K562 (cell line): ENCODE data around the gene CTTNBP2NL. TPM values are rescaled to one million over a fixed set of nuclear protein-coding genes. Genes with fewer than 3 reads are reported as not detected.

Experiments
- ATAC-seq: fragments of 200-7000 bp; cut with Tn5 transposase; 3 replicates; pipeline ENCODE4 v1.9.1; 2020; ENCODE audit warnings: moderate library complexity
- BruUV-seq: library from RNA; stranded (reverse); fragments of 400-500 nt; replicated peaks from 2 replicates; lab custom pipeline; 2021; lab: Mats Ljungman, UMichigan
- CTCF ChIA-PET: fragments of 300-600 bp; formaldehyde crosslinking; extraction: SDS; loops from one replicate; lab custom pipeline; 2021; ENCODE audit warnings: low intra/inter-chr PET ratio; lab: Yijun Ruan, JAX
- POLR2A ChIA-PET: fragments of 300-600, 350-650 bp; sonication (Branson Sonifier 250); formaldehyde crosslinking; extraction: SDS; loops from one replicate; lab custom pipeline; 2021; ENCODE audit warnings: antibody characterized with exemption, inconsistent platforms; lab: Yijun Ruan, JAX
- DNase-seq, 4 experiments: peaks; one replicate each; pipeline versions ENCODE4 v3.0.0 to v3.0.0-alpha.2; 2011 to 2018; ENCODE audit warnings: low spot score in 3 of 4, mixed read lengths in 3 of 4; ENCODE audit errors: extremely low read depth in 1 of 4
- FAIRE-seq: peaks from 2 replicates; lab custom pipeline; 2011; peaks lifted over from hg19 to GRCh38; lab: Jason Lieb, UNC
- H2AFZ ChIP-seq: 2 replicates; pipeline ENCODE4 v1.6.0; 2011; ENCODE audit warnings: low read depth, low read length, control low read depth, inconsistent platforms
- H3K27ac ChIP-seq: fragments of 200-600 bp; 3 replicates; pipeline ENCODE4 v1.8.0; 2011; ENCODE audit warnings: low read depth, mild to moderate bottlenecking, control low read depth, inconsistent platforms, low read length, moderate library complexity, mixed read lengths; ENCODE audit errors: extremely low read depth
- H3K27me3 ChIP-seq, 2 experiments: fragments of 300-600 bp in 1 of 2; 2 replicates in 1 of 2; 3 replicates in 1 of 2; pipeline versions ENCODE4 v1.6.0 to v1.8.0; 2011; ENCODE audit warnings: inconsistent platforms in 2 of 2, low read length in 2 of 2, mild to moderate bottlenecking in 1 of 2, mixed read lengths in 1 of 2, moderate library complexity in 1 of 2; ENCODE audit not compliant: control insufficient read depth in 2 of 2, insufficient read depth in 2 of 2
- H3K36me3 ChIP-seq: fragments of 300-600 bp; 3 replicates; pipeline ENCODE4 v1.8.0; 2011; ENCODE audit warnings: mild to moderate bottlenecking, low read length, inconsistent platforms; ENCODE audit not compliant: control insufficient read depth, insufficient read depth
- H3K4me1 ChIP-seq, 2 experiments: fragments of 200-600 bp in 1 of 2; replicated peaks in 1 of 2; 2 replicates in 1 of 2; 3 replicates in 1 of 2; pipeline versions ENCODE4 v1.5.1 to v1.8.0; 2011; ENCODE audit warnings: inconsistent platforms in 2 of 2, low read length in 2 of 2, mild to moderate bottlenecking in 1 of 2, mixed read lengths in 1 of 2, moderate library complexity in 1 of 2; ENCODE audit not compliant: control insufficient read depth in 2 of 2, insufficient read depth in 2 of 2
- H3K4me2 ChIP-seq: 2 replicates; pipeline ENCODE4 v1.6.1; 2011; ENCODE audit warnings: low read length, control low read depth, inconsistent platforms, mixed read lengths; ENCODE audit not compliant: insufficient read depth
- H3K4me3 ChIP-seq: fragments of 200-600 bp; sonication (generic), shearing (Covaris generic); 2 replicates; pipeline ENCODE4 v1.5.1; 2016; ENCODE audit warnings: control low read depth, inconsistent platforms
- H3K79me2 ChIP-seq: fragments of 200-600 bp; 3 replicates; pipeline ENCODE4 v1.8.0; 2011; ENCODE audit warnings: low read length, inconsistent platforms; ENCODE audit not compliant: control insufficient read depth, insufficient read depth
- H3K9ac ChIP-seq, 2 experiments: 2 replicates each; pipeline versions ENCODE4 v1.6.0 to v1.6.1; 2011; ENCODE audit warnings: low read depth in 2 of 2, low read length in 2 of 2, control low read depth in 1 of 2, inconsistent platforms in 1 of 2, mild to moderate bottlenecking in 1 of 2, mixed read lengths in 1 of 2; ENCODE audit not compliant: insufficient read depth in 1 of 2
- H3K9me1 ChIP-seq: one replicate; pipeline ENCODE4 v1.6.0; 2011; ENCODE audit warnings: inconsistent platforms, mild to moderate bottlenecking, low read length, moderate library complexity; ENCODE audit not compliant: control insufficient read depth, insufficient read depth
- H3K9me3 ChIP-seq: replicated peaks from 2 replicates; pipeline ENCODE4 v1.5.1; 2011; ENCODE audit warnings: low read depth, low read length, inconsistent platforms; ENCODE audit not compliant: control insufficient read depth, insufficient read depth
- H4K20me1 ChIP-seq: replicated peaks from 2 replicates; pipeline ENCODE4 v1.6.1; 2011; ENCODE audit warnings: low read length, inconsistent platforms, mixed read lengths; ENCODE audit not compliant: control insufficient read depth, insufficient read depth
- HMG20A ChIP-seq: fragments of 450-650 bp; formaldehyde crosslinking; conservative IDR thresholded peaks from 2 replicates; pipeline ENCODE4 v1.4.0; 2020; ENCODE audit warnings: mild to moderate bottlenecking, mixed read lengths
- NEUROD1 ChIP-seq: fragments of 150-350 bp; IDR thresholded peaks from 2 replicates; pipeline ENCODE4 v1.6.1; 2014; ENCODE audit warnings: borderline replicate concordance, low read length, low read depth; ENCODE audit not compliant: partially characterized antibody
- RBM34 ChIP-seq: fragments of 200-400 bp; formaldehyde crosslinking; IDR thresholded peaks from 2 replicates; pipeline ENCODE4 v1.6.1; 2018; ENCODE audit warnings: low read length, borderline replicate concordance; ENCODE audit not compliant: insufficient read depth
- ZNF764 ChIP-seq: fragments of 250-450 bp; sonication (Bioruptor Pico); IDR thresholded peaks from 2 replicates; pipeline ENCODE4 v1.4.0; 2020; ENCODE audit warnings: low read depth, mild to moderate bottlenecking, moderate library complexity
- in situ Hi-C: fragments of 300-500 bp; cut with MboI; formaldehyde crosslinking; loops from 4 replicates; pipeline ENCODE4 v1.15.0; 2018; ENCODE audit warnings: inconsistent platforms, mixed read lengths
- intact Hi-C: fragments of 100-400 bp; cut with micrococcal nuclease; formaldehyde crosslinking; loops from 2 replicates; pipeline ENCODE4 v1.14.2; 2022
- polyA plus RNA-seq, 8 experiments: library from polyadenylated mRNA; depleted of rRNA in 4 of 8; stranded (reverse) in 5 of 8; unstranded in 3 of 8; fragments of >200 nt; fragmentation: Nextera tagmentation in 2 of 8; fragmentation: Illumina TruSeq in 1 of 8; extraction: Ambion mirVana in 2 of 8; extraction: Trizol in 1 of 8; gene quantifications; 2 replicates each; pipeline versions ENCODE4 v1.2.1 to v1.2.3, GENCODE V29; 2011 to 2014; ENCODE audit warnings: inconsistent platforms in 1 of 8, missing spikeins in 1 of 8
- total RNA-seq, 7 experiments: library from RNA; depleted of rRNA in 6 of 7; stranded (reverse); fragments of >200 nt in 6 of 7; fragmentation: Illumina TruSeq in 2 of 7; extraction: Trizol in 2 of 7; gene quantifications; 2 replicates each; pipeline versions ENCODE4 v1.2.1 to v1.2.3, GENCODE V29; 2011 to 2021; ENCODE audit warnings: low replicate concordance in 1 of 7
- TF ChIP-seq, protein P1 (sequence below): fragments of 250-450 bp; sonication (Bioruptor Pico); IDR thresholded peaks from 2 replicates; pipeline ENCODE4 v1.4.0; 2020; ENCODE audit warnings: mild to moderate bottlenecking, moderate library complexity

CTTNBP2NL gene
- total and polyA plus RNA-seq, 9 of the 15 experiments (the other 6 are each of a cell fraction or from before 2014, with no cell fraction given) = 0.27 to 1.4 (median 0.62) TPM

DNA sequence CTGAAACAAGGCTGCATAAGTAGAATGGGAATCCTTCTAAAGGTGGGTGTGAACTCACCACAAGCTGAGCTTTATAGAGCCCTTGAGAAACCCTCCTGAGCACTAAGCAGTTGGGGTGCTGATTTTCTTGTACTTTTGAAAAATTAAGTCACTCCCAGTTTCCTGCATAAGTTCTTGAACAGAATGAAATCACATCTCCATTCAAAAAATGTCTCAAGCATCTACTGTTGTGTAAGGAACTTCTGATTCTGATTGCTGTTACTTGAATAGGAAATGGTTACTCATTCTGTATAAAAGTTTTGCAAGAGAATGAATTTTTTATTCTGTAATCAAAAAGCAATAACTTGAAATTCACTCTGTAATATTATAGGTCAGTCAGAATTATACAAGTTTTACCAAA, 61.9 kb downstream of the CTTNBP2NL start:
- intact Hi-C loops (no loop called here), in situ Hi-C loops (no loop called here)
- peaks cover 3 to 17% of the 10 kb centered on the region in 2 experiments for H3K4me1 ChIP-seq
- BruUV-seq = no TSS peak
- H2AFZ ChIP-seq = no peak overlapping the region
- ATAC-seq (no peak), FAIRE-seq (no peak), DNase-seq (no peak)
- no peaks in the 10 kb centered on the region for H3K9me3 ChIP-seq
- no peaks in the 10 kb centered on the region for H3K79me2 ChIP-seq
- H3K4me3 ChIP-seq = no peak overlapping the region
- ChIA-PET POLR2A (interaction anchor here (0.7 kb wide), 1 partner anchor 240 kb away, joined by 4 read pairs; no protein-coding TSS in a partner anchor), CTCF (no interaction called here)
- no peak for TF ChIP-seq ZNF764 (CRISPR knock-in tag)
- no peak for TF ChIP-seq NEUROD1
- no peak for TF ChIP-seq HMG20A (CRISPR knock-in tag)
- TF ChIP-seq RBM34 = no peak
- TF ChIP-seq, protein P1, sequence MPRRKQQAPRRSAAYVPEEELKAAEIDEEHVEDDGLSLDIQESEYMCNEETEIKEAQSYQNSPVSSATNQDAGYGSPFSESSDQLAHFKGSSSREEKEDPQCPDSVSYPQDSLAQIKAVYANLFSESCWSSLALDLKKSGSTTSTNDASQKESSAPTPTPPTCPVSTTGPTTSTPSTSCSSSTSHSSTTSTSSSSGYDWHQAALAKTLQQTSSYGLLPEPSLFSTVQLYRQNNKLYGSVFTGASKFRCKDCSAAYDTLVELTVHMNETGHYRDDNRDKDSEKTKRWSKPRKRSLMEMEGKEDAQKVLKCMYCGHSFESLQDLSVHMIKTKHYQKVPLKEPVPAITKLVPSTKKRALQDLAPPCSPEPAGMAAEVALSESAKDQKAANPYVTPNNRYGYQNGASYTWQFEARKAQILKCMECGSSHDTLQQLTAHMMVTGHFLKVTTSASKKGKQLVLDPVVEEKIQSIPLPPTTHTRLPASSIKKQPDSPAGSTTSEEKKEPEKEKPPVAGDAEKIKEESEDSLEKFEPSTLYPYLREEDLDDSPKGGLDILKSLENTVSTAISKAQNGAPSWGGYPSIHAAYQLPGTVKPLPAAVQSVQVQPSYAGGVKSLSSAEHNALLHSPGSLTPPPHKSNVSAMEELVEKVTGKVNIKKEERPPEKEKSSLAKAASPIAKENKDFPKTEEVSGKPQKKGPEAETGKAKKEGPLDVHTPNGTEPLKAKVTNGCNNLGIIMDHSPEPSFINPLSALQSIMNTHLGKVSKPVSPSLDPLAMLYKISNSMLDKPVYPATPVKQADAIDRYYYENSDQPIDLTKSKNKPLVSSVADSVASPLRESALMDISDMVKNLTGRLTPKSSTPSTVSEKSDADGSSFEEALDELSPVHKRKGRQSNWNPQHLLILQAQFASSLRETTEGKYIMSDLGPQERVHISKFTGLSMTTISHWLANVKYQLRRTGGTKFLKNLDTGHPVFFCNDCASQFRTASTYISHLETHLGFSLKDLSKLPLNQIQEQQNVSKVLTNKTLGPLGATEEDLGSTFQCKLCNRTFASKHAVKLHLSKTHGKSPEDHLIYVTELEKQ (CRISPR knock-in tag) = no peak
- no peak overlapping the region for H3K27ac ChIP-seq
- H3K9me1 ChIP-seq = no peaks in the 10 kb centered on the region
- peaks cover 8 to 23% of the 10 kb centered on the region in 2 experiments for H3K27me3 ChIP-seq
- no peaks in the 10 kb centered on the region for H4K20me1 ChIP-seq
- H3K4me2 ChIP-seq = no peak overlapping the region
- no peaks in the 10 kb centered on the region for H3K36me3 ChIP-seq
- no peak overlapping the region for H3K9ac ChIP-seq
